Endothelial cell of umbilical vein (primary cell): ENCODE measurements around the gene UBE2M. TPM values are rescaled to one million over a fixed set of nuclear protein-coding genes. Genes with fewer than 3 reads are reported as not detected.
A peak's percentile ranks its signal among the peaks of the same experiment; 100 is the strongest.

Source experiments
- BruUV-seq: library from RNA; stranded (reverse); fragments of 400-500 nt; replicated peaks from 2 replicates; lab custom pipeline; 2021; lab: Mats Ljungman, UMichigan
- CTCF ChIA-PET: fragments of 300-600, 350-600 bp; sonication (Branson Sonifier 250); formaldehyde crosslinking; loops from one replicate; lab custom pipeline; 2021; ENCODE audit warnings: antibody characterized with exemption, inconsistent platforms; lab: Charles Lee
- POLR2A ChIA-PET: fragments of 300-600, 350-600 bp; sonication (Branson Sonifier 250); formaldehyde crosslinking; loops from one replicate; lab custom pipeline; 2021; ENCODE audit warnings: antibody characterized with exemption, inconsistent platforms; lab: Charles Lee
- DNase-seq: peaks from one replicate; pipeline ENCODE4 v3.0.0-alpha.2; 2011; ENCODE audit warnings: low read depth, low spot score
- FAIRE-seq: peaks from 2 replicates; lab custom pipeline; 2011; peaks lifted over from hg19 to GRCh38; lab: Jason Lieb, UNC
- H2AFZ ChIP-seq: 2 replicates; pipeline ENCODE4 v1.6.0; 2012; ENCODE audit warnings: low read depth, low read length, control low read depth, inconsistent platforms
- H3K27ac ChIP-seq: 2 replicates; pipeline ENCODE4 v1.5.1; 2011; ENCODE audit warnings: low read depth, mild to moderate bottlenecking, control low read depth, low read length, moderate library complexity; ENCODE audit not compliant: insufficient read depth
- H3K27me3 ChIP-seq, 2 experiments: 2 replicates each; pipeline versions ENCODE4 v1.6.0 to v1.6.1; 2011; ENCODE audit warnings: low read length in 2 of 2, mixed read lengths in 1 of 2; ENCODE audit not compliant: control insufficient read depth in 2 of 2, insufficient read depth in 2 of 2
- H3K36me3 ChIP-seq, 2 experiments: 2 replicates in 1 of 2; 3 replicates in 1 of 2; pipeline ENCODE4 v1.5.1; 2011; ENCODE audit warnings: low read length in 2 of 2, mild to moderate bottlenecking in 1 of 2, moderate library complexity in 1 of 2; ENCODE audit not compliant: control insufficient read depth in 2 of 2, insufficient read depth in 2 of 2; ENCODE audit errors: extremely low read depth in 1 of 2
- H3K4me1 ChIP-seq: 3 replicates; pipeline ENCODE4 v1.5.1; 2011; ENCODE audit warnings: mild to moderate bottlenecking, low read length; ENCODE audit not compliant: control insufficient read depth, insufficient read depth; ENCODE audit errors: extremely low read depth
- H3K4me2 ChIP-seq: 2 replicates; pipeline ENCODE4 v1.6.1; 2011; ENCODE audit warnings: low read length, control low read depth, mixed read lengths; ENCODE audit not compliant: insufficient read depth
- H3K4me3 ChIP-seq, 3 experiments: fragments of 200-600 bp in 1 of 3; sonication (generic), shearing (Covaris generic) in 1 of 3; replicated peaks in 1 of 3; 2 replicates each; pipeline ENCODE4 v1.5.1; 2011 to 2016; ENCODE audit warnings: control low read depth in 3 of 3, low read length in 3 of 3, mild to moderate bottlenecking in 2 of 3, inconsistent platforms in 1 of 3, low read depth in 1 of 3, moderate library complexity in 1 of 3; ENCODE audit not compliant: insufficient read depth in 1 of 3
- H3K79me2 ChIP-seq: 2 replicates; pipeline ENCODE4 v1.6.0; 2012; ENCODE audit warnings: low read length, inconsistent platforms; ENCODE audit not compliant: control insufficient read depth, insufficient read depth
- H3K9ac ChIP-seq: replicated peaks from 2 replicates; pipeline ENCODE3; 2011; ENCODE audit warnings: low read length, control low read depth; ENCODE audit not compliant: insufficient read depth; ENCODE audit errors: extremely low read depth
- H3K9me1 ChIP-seq: replicated peaks from 3 replicates; pipeline ENCODE4 v1.6.0; 2011; ENCODE audit warnings: mild to moderate bottlenecking, low read length; ENCODE audit not compliant: control insufficient read depth, insufficient read depth; ENCODE audit errors: extremely low read depth
- H3K9me3 ChIP-seq: replicated peaks from 2 replicates; pipeline ENCODE4 v1.5.1; 2012; ENCODE audit warnings: low read length, inconsistent platforms; ENCODE audit not compliant: control insufficient read depth, insufficient read depth
- H4K20me1 ChIP-seq: replicated peaks from 2 replicates; pipeline ENCODE3; 2011; ENCODE audit warnings: mild to moderate bottlenecking, low read length; ENCODE audit not compliant: control insufficient read depth, insufficient read depth; ENCODE audit errors: extremely low read depth
- CTCF ChIP-seq, 2 donors: IDR thresholded peaks; 1 replicate in 1 of 2; 2 replicates in 1 of 2; pipeline ENCODE4 v1.5.1; 2011; ENCODE audit warnings: low read length in 2 of 2, mild to moderate bottlenecking in 2 of 2, moderate library complexity in 2 of 2, control low read depth in 1 of 2, inconsistent platforms in 1 of 2, low read depth in 1 of 2; ENCODE audit not compliant: insufficient read depth in 1 of 2; ENCODE audit errors: extremely low read depth in 1 of 2
- EZH2 ChIP-seq: IDR thresholded peaks from 2 replicates; pipeline ENCODE4 v1.6.1; 2012; ENCODE audit warnings: borderline replicate concordance, low read depth, mild to moderate bottlenecking, moderate library complexity, low read length, inconsistent platforms; ENCODE audit not compliant: severe bottlenecking
- FOS ChIP-seq: IDR thresholded peaks from 2 replicates; pipeline ENCODE4 v1.6.1; 2011; ENCODE audit warnings: mild to moderate bottlenecking, low read length, moderate library complexity, borderline replicate concordance; ENCODE audit not compliant: insufficient read depth
- GATA2 ChIP-seq: IDR thresholded peaks from 2 replicates; pipeline ENCODE4 v1.7.0; 2011; ENCODE audit warnings: low read depth, mild to moderate bottlenecking, moderate library complexity, mixed read lengths, low read length; ENCODE audit not compliant: insufficient read length, insufficient read depth
- JUN ChIP-seq: IDR thresholded peaks from 2 replicates; pipeline ENCODE4 v1.6.1; 2011; ENCODE audit warnings: borderline replicate concordance, low read depth; ENCODE audit not compliant: insufficient read length, insufficient read depth
- MYC ChIP-seq: IDR thresholded peaks from one replicate; pipeline ENCODE4 v1.6.1; 2011; ENCODE audit warnings: mild to moderate bottlenecking, low read depth, low read length
- POLR2A ChIP-seq: IDR thresholded peaks from 2 replicates; pipeline ENCODE4 v1.6.1; 2012; ENCODE audit warnings: low read depth, mild to moderate bottlenecking, control low read depth, low read length
- POLR2AphosphoS5 ChIP-seq: IDR thresholded peaks from 2 replicates; pipeline ENCODE4 v1.6.1; 2012; ENCODE audit warnings: low read depth, mild to moderate bottlenecking, control low read depth, low read length, moderate library complexity; ENCODE audit not compliant: insufficient read depth
- dilution Hi-C: fragments of 300-500 bp; cut with MboI; formaldehyde crosslinking; loops from one replicate; pipeline ENCODE4 v1.15.0; 2019; ENCODE audit warnings: low sequenced_read_pairs; ENCODE audit not compliant: extremely low pct_ligation_motif_present
- intact Hi-C: fragments of 100-400 bp; cut with micrococcal nuclease; formaldehyde crosslinking; loops from one replicate; pipeline ENCODE4 v1.10.0; 2022
- polyA plus RNA-seq, 4 experiments: library from polyadenylated mRNA; depleted of rRNA in 3 of 4; stranded (reverse) in 3 of 4; unstranded in 1 of 4; fragments of >200 nt; gene quantifications; 2 replicates each; pipeline versions ENCODE4 v1.2.1 to v1.2.3, GENCODE V29; 2011 to 2012; ENCODE audit warnings: missing spikeins in 1 of 4
- total RNA-seq: library from RNA; stranded (reverse); gene quantifications from 2 replicates; pipeline ENCODE4 v1.2.3, GENCODE V29; 2021
- TF ChIP-seq, protein P1 (sequence below): IDR thresholded peaks from 2 replicates; pipeline ENCODE4 v1.6.1; 2011; ENCODE audit not compliant: insufficient read depth, insufficient read length

The UBE2M gene
- total and polyA plus RNA-seq, 2 donors (not counting 3 experiments of a cell fraction or from before 2014, with no cell fraction given), result 87.8 to 102 TPM

DNA sequence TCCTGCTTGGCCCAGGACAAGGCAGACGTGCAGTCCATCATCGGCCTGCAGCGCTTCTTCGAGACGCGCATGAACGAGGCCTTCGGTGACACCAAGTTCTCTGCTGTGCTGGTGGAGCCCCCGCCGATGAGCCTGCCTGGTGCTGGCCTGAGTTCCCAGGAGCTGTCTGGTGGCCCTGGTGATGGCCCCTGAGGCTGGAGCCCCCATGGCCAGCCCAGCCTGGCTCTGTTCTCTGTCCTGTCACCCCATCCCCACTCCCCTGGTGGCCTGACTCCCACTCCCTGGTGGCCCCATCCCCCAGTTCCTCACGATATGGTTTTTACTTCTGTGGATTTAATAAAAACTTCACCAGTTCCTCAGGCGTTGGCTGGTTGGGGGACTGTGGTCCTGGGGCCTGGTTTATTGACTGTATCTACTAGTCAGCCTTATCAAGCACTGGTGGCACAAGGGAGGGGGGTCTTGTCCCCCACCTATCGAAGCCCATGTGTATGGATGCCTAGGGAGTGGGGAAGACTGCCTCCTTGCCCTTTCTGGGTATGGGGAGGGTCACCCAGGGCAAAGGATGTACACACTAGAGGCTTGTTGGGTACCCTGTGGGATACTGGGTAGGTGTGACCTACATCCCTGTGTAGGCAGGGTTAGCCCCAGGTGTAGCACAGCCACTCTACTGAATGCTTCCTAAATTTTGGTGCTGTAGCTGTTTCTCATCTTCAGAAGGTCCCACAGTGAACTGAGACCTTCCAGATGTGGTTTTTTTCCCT, 7.9 kb downstream of the UBE2M start:
- Histone ChIP-seq H3K4me1 (peaks cover 28% of the 10 kb centered on the region), H3K4me3 (no peak overlapping the region), H3K9me1 (no peaks in the 10 kb centered on the region), H3K27me3 (no peaks in the 10 kb centered on the region), H3K79me2 (peaks cover 40% of the 10 kb centered on the region), H2AFZ (no peak overlapping the region), H3K9me3 (no peaks in the 10 kb centered on the region), H4K20me1 (peaks cover 4% of the 10 kb centered on the region), H3K9ac (no peak overlapping the region), H3K4me2 (no peak overlapping the region), H3K36me3 (peaks cover 14 to 50% of the 10 kb centered on the region in 2 experiments), H3K27ac (no peak overlapping the region)
- DNase-seq (no peak), FAIRE-seq (peak; percentile 24)
- TF ChIP-seq POLR2AphosphoS5, result no peak
- TF ChIP-seq POLR2A, result no peak
- TF ChIP-seq EZH2, result no peak
- no peak for TF ChIP-seq CTCF (IDR thresholded peaks at IDR 0.05; ENCODE audit: extremely low read depth in 1 of 2, insufficient read depth in 1 of 2, low read depth in 1 of 2, low read length in 2 of 2)
- TF ChIP-seq, protein P1, sequence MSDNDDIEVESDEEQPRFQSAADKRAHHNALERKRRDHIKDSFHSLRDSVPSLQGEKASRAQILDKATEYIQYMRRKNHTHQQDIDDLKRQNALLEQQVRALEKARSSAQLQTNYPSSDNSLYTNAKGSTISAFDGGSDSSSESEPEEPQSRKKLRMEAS, result no peak
- no peak for TF ChIP-seq MYC
- TF ChIP-seq JUN, result no peak
- no peak for TF ChIP-seq FOS
- no peak for TF ChIP-seq GATA2
- intact Hi-C loops, result no loop called here
- POLR2A ChIA-PET, result no interaction called here
- BruUV-seq, result no TSS peak
- CTCF ChIA-PET, result interaction anchor here (1.4 to 1.7 kb wide), 3 partner anchors 31 to 36 kb away, joined by 5 to 6 read pairs (median 6); partner anchors contain the start of gene ZBTB45
- dilution Hi-C loops, result no loop called here
